Duodenal mucosa (tissue), 2 donors: ENCODE results near the gene RTP5.
"Not testable (repeated sequence)": the region's sequence is repeated elsewhere in the genome, so short reads cannot be mapped to it uniquely, and the experiment has no call there.

Experiments used
- H3K27ac ChIP-seq: one replicate; pipeline ENCODE4 v1.7.0; 2013; ENCODE audit warnings: low read depth, low read length
- H3K27me3 ChIP-seq, 2 donors: one replicate each; pipeline ENCODE4 v1.7.0; 2013; ENCODE audit warnings: low read length in 2 of 2, control low read depth in 1 of 2; ENCODE audit not compliant: insufficient read depth in 2 of 2, control insufficient read depth in 1 of 2
- H3K36me3 ChIP-seq, 2 donors: one replicate each; pipeline ENCODE4 v1.7.0; 2013; ENCODE audit warnings: low read length in 2 of 2, control low read depth in 1 of 2; ENCODE audit not compliant: insufficient read depth in 2 of 2, control insufficient read depth in 1 of 2
- H3K4me1 ChIP-seq, 2 donors: one replicate each; pipeline ENCODE4 v1.7.0; 2013; ENCODE audit warnings: low read length in 2 of 2, control low read depth in 1 of 2; ENCODE audit not compliant: insufficient read depth in 2 of 2, control insufficient read depth in 1 of 2
- H3K4me3 ChIP-seq, 2 donors: one replicate each; pipeline ENCODE4 v1.7.0; 2013; ENCODE audit warnings: low read length in 2 of 2, low read depth in 1 of 2
- H3K9ac ChIP-seq, 2 donors: one replicate each; pipeline ENCODE4 v1.7.0; 2013; ENCODE audit warnings: low read length in 2 of 2, low read depth in 1 of 2
- H3K9me3 ChIP-seq, 2 donors: one replicate each; pipeline ENCODE4 v1.7.0; 2013; ENCODE audit warnings: low read length in 2 of 2, control low read depth in 1 of 2; ENCODE audit not compliant: control insufficient read depth in 1 of 2

Gene RTP5

DNA sequence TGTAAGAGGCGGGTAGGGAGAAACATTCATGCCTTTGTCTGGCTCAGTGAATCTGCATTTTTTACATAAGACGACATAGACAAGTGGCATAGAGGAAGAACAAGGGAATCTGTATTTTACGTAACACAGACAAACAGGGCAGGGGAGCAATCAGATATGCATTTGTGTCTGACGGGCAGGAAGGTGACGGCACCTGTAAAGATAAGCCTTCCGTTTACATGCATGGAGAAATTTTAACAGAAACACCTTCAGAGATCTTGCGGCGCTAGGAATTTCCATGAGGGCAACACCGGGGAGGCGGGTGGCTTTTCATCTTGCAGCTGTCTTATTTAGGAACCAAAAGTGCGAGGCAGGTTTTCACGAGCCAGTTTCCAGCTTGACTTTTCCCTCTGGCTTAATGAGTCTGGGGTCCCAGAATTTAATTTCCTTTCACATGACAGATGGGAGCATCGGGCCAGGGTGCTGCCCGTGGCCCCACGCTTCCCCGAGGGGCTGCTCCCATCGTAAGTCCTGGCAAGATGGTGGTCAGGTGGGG, 42.6 kb downstream of the RTP5 start:
- Histone ChIP-seq H3K27ac (no peak overlapping the region), H3K36me3 (no peaks in the 10 kb centered on the region), H3K4me3 (no peak overlapping the region), H3K27me3 (no peaks in the 10 kb centered on the region), H3K9me3 (no peaks in the 10 kb centered on the region), H3K9ac (no peak overlapping the region), H3K4me1 (no peaks in the 10 kb centered on the region)

DNA sequence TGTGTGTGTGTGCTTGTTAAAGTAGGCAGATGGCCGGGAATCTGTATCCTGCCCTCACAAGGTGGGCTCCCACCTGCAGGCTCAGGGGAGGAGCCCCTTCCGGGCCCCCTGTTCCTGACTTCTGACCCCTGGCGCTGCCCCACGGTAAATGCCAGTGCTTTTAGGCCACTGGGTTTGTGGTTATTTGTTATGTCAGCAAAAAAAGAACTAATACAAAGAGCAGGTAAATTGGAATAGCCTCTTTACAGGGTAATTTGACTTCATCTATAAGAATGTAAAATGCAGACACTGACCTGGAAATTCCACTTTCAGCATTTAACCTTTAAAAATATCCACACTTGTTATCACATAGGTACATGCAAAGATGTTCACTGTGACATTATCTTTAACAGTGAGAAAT, 44.2 kb downstream of the RTP5 start:
- Histone ChIP-seq H3K36me3 (no peaks in the 10 kb centered on the region), H3K27ac (no peak overlapping the region), H3K9me3 (no peaks in the 10 kb centered on the region), H3K27me3 (no peaks in the 10 kb centered on the region), H3K9ac (no peak overlapping the region), H3K4me3 (no peak overlapping the region), H3K4me1 (no peaks in the 10 kb centered on the region)

DNA sequence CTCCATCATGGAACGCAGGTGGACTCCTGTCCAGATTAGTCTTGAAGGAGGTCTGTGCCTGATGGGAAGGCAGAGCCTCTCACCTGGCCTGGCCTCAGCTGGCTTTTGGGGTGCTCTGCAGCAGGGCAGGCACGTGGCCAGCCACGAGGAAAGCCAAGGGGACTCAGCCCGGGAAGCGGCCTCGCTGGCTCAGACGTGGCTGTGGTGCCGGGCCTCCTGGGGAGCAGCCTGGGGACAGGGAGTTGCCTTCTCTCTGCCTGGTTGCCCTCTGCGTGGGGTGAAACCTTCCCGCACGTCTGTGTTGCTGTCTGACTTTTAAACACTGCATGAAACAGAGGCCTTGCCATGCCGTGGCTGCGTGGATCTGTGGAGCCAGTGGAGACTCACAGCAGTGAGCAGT, 45.0 kb downstream of the RTP5 start:
- Histone ChIP-seq H3K4me1 (no peaks in the 10 kb centered on the region), H3K9ac (no peak overlapping the region), H3K4me3 (no peak overlapping the region)

DNA sequence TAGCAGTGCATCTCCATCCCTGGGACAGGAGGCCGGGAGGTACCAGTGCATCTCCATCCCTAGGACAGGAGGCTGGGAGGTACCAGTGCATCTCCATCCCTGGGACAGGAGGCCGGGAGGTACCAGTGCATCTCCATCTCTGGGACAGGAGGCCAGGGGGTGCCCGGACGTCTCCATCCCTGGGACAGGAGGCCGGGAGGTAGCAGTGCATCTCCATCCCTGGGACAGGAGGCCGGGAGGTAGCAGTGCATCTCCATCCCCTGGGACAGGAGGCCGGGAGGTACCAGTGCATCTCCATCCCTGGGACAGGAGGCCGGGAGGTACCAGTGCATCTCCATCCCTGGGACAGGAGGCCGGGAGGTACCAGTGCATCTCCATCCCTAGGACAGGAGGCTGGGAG, 52.1 kb downstream of the RTP5 start:
- H3K4me1 ChIP-seq, H3K9me3 ChIP-seq, H3K27ac ChIP-seq, H3K9ac ChIP-seq, H3K27me3 ChIP-seq, H3K36me3 ChIP-seq, H3K4me3 ChIP-seq: not testable (repeated sequence)

More for the DNA sequence above, 45.0 kb downstream of the RTP5 start:
- no peak overlapping the region for H3K27ac ChIP-seq
- H3K9me3 ChIP-seq = no peaks in the 10 kb centered on the region
- no peaks in the 10 kb centered on the region for H3K36me3 ChIP-seq
- H3K27me3 ChIP-seq = no peaks in the 10 kb centered on the region

DNA sequence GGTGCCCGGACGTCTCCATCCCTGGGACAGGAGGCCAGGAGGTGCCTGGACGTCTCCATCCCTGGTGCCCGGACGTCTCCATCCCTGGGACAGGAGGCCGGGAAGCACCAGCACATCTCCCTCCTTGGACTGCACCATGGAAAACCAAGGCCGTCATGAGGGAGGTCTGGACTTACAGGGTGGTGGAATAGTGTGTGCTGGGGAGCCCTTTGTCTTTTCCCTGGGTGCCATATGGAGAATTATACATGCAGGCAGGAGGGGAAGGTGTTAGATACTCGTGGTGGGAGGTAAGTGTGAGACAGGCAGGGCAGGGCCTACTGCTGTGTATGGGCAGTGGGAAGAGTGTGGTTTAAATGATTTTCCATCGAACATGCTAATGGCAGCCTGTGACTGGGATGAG, 52.9 kb downstream of the RTP5 start:
- Histone ChIP-seq H3K27ac (no peak overlapping the region), H3K27me3 (peaks cover 0 to 4% of the 10 kb centered on the region in 2 donors), H3K4me1 (no peaks in the 10 kb centered on the region), H3K9ac (no peak overlapping the region), H3K36me3 (no peaks in the 10 kb centered on the region), H3K4me3 (no peak overlapping the region), H3K9me3 (no peaks in the 10 kb centered on the region)

DNA sequence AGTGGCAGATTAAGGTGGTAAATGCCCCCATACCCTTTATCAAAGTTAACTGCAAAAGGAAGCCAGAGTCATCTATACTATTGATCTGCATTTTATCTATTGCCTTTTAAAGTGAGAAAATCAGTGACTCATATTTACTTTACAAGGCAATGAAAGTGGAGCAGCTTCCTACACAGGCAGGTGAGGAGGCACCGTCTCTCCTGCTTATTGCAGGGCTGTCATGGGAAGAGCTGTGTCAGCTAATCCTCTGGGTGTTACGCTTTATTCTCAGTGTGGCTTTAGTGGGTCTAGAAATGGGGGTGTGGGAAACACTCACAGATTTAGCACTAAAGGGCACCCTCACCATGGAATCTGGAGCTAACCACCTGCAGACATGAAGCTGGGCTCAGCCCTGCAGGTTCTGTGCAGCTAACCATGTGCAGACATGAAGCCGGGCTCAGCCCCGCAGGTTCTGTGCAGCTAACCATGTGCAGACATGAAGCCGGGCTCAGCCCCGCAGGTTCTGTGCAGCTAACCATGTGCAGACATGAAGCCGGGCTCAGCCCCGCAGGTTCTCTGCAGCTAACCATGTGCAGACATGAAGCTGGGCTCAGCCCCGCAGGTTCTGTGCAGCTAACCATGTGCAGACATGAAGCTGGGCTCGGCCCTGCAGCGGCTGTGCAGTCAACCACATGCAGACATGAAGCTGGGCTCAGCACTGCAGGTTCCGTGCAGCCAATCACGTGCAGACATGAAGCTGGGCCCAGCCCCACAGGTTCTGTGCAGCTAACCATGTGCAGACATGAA, 53.5 kb downstream of the RTP5 start:
- not testable (repeated sequence) for H3K9ac ChIP-seq, H3K36me3 ChIP-seq, H3K27me3 ChIP-seq, H3K4me3 ChIP-seq, H3K4me1 ChIP-seq, H3K9me3 ChIP-seq, H3K27ac ChIP-seq
